GM12878 (cell line): Measurements from ENCODE around the gene ZNF701.

Experiments used
- EP300 ChIP-seq, 2 experiments: fragments of 150-350 bp in 1 of 2; IDR thresholded peaks; 2 replicates each; pipeline ENCODE4 v1.6.1; 2011 to 2012; ENCODE audit warnings: low read depth in 2 of 2, low read length in 2 of 2, borderline replicate concordance in 1 of 2, improper control_type of control experiment in 1 of 2, inconsistent platforms in 1 of 2; ENCODE audit not compliant: control insufficient read depth in 1 of 2
- POLR2A ChIP-seq: IDR thresholded peaks from 2 replicates; pipeline ENCODE4 v1.6.1; 2011; ENCODE audit warnings: low read depth, mild to moderate bottlenecking, low read length
- TF ChIP-seq, protein P1 (sequence below): IDR thresholded peaks from 2 replicates; pipeline ENCODE4 v1.6.1; 2011; ENCODE audit warnings: mild to moderate bottlenecking, low read depth, low read length, moderate library complexity; ENCODE audit not compliant: insufficient replicate concordance
- TF ChIP-seq, protein P2 (sequence below): IDR thresholded peaks from 2 replicates; pipeline ENCODE4 v1.6.1; 2011; ENCODE audit warnings: low read depth, low read length, improper control_type of control experiment, borderline replicate concordance

DNA sequence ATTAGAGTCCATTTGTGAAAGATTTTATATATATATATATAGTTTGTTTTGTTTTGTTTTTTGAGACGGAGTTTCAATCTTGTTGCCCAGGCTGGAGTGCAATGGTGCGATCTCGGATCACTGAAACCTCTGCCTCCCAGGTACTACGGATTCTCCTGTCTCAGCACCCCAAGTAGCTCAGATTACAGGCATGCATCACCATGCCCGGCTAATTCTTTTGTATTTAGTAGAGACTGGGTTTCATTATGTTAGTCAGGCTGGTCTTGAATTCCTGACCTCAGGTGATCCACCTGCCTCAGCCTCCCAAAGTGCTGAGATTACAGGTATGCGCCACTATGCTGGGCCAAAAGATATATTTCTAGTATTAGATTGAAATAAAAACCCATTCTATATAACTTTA is 4.0 kb upstream of the ZNF701 start:
- no peak for TF ChIP-seq EP300 (IDR thresholded peaks at IDR 0.05; ENCODE audit: borderline replicate concordance in 1 of 2, control insufficient read depth in 1 of 2, low read depth in 2 of 2, low read length in 2 of 2)
- TF ChIP-seq, protein P1, sequence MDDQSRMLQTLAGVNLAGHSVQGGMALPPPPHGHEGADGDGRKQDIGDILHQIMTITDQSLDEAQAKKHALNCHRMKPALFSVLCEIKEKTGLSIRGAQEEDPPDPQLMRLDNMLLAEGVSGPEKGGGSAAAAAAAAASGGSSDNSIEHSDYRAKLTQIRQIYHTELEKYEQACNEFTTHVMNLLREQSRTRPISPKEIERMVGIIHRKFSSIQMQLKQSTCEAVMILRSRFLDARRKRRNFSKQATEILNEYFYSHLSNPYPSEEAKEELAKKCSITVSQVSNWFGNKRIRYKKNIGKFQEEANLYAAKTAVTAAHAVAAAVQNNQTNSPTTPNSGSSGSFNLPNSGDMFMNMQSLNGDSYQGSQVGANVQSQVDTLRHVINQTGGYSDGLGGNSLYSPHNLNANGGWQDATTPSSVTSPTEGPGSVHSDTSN: no peak
- no peak for TF ChIP-seq POLR2A
- TF ChIP-seq, protein P2, sequence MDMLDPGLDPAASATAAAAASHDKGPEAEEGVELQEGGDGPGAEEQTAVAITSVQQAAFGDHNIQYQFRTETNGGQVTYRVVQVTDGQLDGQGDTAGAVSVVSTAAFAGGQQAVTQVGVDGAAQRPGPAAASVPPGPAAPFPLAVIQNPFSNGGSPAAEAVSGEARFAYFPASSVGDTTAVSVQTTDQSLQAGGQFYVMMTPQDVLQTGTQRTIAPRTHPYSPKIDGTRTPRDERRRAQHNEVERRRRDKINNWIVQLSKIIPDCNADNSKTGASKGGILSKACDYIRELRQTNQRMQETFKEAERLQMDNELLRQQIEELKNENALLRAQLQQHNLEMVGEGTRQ: no peak
